Pancreas (tissue), 10 donors: ENCODE data around the gene SLC1A3. TPM values are rescaled to one million over a fixed set of nuclear protein-coding genes. Genes with fewer than 3 reads are reported as not detected.
"Not testable (repeated sequence)": the region's sequence is repeated elsewhere in the genome, so short reads cannot be mapped to it uniquely, and the experiment has no call there.

Experiments
- ATAC-seq, 4 donors: fragments of 200-7000 bp; cut with Tn5 transposase; one replicate each; pipeline versions ENCODE4 v1.8.0 to v1.9.1; 2020; ENCODE audit warnings: mild to moderate bottlenecking in 4 of 4, moderate library complexity in 4 of 4
- DNase-seq, 6 donors: peaks; one replicate each; pipeline ENCODE4 v3.0.0-alpha.2; 2020
- FAIRE-seq: peaks from 2 replicates; lab custom pipeline; 2012; peaks lifted over from hg19 to GRCh38; lab: Jason Lieb, UNC
- H3K27ac ChIP-seq, 4 donors: fragments of 200-600 bp; sonication (generic); 1 replicate in 3 of 4; 2 replicates in 1 of 4; pipeline versions ENCODE4 v1.5.0 to v1.8.0; 2020
- H3K27me3 ChIP-seq, 4 donors: fragments of 200-600 bp; one replicate each; pipeline ENCODE4 v1.8.0; 2021
- H3K36me3 ChIP-seq, 3 donors: fragments of 200-600 bp; sonication (generic) in 1 of 3; one replicate each; pipeline versions ENCODE4 v1.5.0 to v1.8.0; 2020 to 2021
- H3K4me1 ChIP-seq, 3 donors: fragments of 200-600 bp; one replicate each; pipeline ENCODE4 v1.8.0; 2021
- H3K4me3 ChIP-seq, 4 donors: fragments of 200-600 bp; sonication (generic) in 2 of 4; one replicate each; pipeline versions ENCODE4 v1.5.0 to v1.8.0; 2020 to 2021
- H3K9me3 ChIP-seq, 4 donors: fragments of 200-600 bp; one replicate each; pipeline ENCODE4 v1.8.0; 2021
- WGBS, 2 donors: extraction: QIAGEN DNeasy Blood & Tissue Kit; methylation state at CpG; one replicate each; pipeline ENCODE4 v1.1.7; 2013; 5-methylcytosine and 5-hydroxymethylcytosine counted together
- intact Hi-C, 3 donors: fragments of 100-400 bp; cut with DNase I; formaldehyde crosslinking; loops; one replicate each; pipeline versions ENCODE4 v1.11.1 to v1.14.2; 2022
- polyA plus RNA-seq, 2 donors: library from polyadenylated mRNA; stranded (reverse); fragments of 200-250 nt; gene quantifications; one replicate each; pipeline ENCODE4 v1.2.3, GENCODE V29; 2013
- total RNA-seq, 6 donors: library from RNA; stranded (reverse); fragmentation: NEBNext Ultra II Directional in 4 of 6; extraction: Animal tissue kit (Norgen Biotek cat#: 25700) in 4 of 6; gene quantifications; one replicate each; pipeline versions ENCODE4 v1.2.1 to v1.2.4, GENCODE V29; 2021 to 2023
- TF ChIP-seq, protein P1 (sequence below), 4 donors: fragments of 200-600 bp; sonication (generic) in 3 of 4; IDR thresholded peaks; one replicate each; pipeline versions ENCODE4 v1.5.0 to v1.8.0; 2021; ENCODE audit warnings: antibody characterized with exemption in 4 of 4
- donor health status: healthy with polysubstance abuse.
- donor health status: DM: no; HTN: no; CAD: no; lungs with moderate emphysema.
- donor health status: DM: no; HTN: no; CAD: no.
- donor health status: control.
- donor health status: control.
- donor health status: Bipolar disorder and iron deficiency.
- donor health status: DM: yes; HTN: yes; CAD: no.
- donor health status: DM: no; HTN: no; CAD: no.
- donor health status: DM: no; HTN: no; CAD: no.
- donor health status: DM: yes; HTN: yes; CAD: no.

SLC1A3 gene
- total and polyA plus RNA-seq, 8 donors: 0.87 to 21.0 (median 1.7) TPM

DNA sequence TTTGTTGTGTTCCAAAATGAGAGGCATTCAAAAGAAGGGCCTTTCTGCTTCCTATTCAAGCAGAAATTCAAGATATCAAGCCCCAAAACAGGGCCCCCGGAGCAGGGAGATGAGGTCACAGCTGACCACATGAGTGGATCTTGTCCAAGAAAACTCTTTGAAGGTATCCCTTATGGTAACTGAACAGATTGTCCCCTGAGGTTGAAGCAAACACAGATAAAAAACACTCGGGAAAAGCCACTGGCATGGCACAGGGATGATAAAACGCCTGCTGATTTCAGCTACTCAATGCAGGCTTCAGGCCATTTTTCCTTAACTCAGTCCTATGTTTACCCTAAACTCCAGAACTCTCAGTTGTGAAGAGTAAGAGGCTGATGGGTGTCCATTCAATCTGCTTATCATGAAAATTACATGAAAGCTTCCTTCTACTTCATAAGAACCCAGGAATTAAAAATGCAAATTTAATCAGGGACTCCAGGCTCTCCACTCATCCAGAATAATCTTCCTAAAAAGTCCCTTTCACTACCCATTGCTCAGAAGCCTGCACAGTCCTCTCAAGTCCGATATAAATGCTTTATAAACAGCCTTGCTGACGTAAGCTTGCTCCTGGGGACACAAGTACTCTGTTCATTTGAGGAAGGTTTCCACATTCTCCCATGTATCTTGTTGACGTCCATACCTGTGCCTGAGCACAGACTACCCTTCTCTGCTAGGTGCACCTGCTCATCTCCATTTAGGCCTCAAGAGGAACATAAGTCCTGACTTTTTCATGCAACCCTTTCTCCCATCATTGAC, 35.9 kb upstream of the SLC1A3 start:
- ATAC-seq: no peak
- Histone ChIP-seq H3K4me3 (no peak overlapping the region), H3K27me3 (no peaks in the 10 kb centered on the region), H3K36me3 (no peaks in the 10 kb centered on the region), H3K4me1 (no peaks in the 10 kb centered on the region), H3K27ac (no peak overlapping the region), H3K9me3 (no peaks in the 10 kb centered on the region)
- no peak for DNase-seq
- intact Hi-C loops: no loop called here
- TF ChIP-seq, protein P1, sequence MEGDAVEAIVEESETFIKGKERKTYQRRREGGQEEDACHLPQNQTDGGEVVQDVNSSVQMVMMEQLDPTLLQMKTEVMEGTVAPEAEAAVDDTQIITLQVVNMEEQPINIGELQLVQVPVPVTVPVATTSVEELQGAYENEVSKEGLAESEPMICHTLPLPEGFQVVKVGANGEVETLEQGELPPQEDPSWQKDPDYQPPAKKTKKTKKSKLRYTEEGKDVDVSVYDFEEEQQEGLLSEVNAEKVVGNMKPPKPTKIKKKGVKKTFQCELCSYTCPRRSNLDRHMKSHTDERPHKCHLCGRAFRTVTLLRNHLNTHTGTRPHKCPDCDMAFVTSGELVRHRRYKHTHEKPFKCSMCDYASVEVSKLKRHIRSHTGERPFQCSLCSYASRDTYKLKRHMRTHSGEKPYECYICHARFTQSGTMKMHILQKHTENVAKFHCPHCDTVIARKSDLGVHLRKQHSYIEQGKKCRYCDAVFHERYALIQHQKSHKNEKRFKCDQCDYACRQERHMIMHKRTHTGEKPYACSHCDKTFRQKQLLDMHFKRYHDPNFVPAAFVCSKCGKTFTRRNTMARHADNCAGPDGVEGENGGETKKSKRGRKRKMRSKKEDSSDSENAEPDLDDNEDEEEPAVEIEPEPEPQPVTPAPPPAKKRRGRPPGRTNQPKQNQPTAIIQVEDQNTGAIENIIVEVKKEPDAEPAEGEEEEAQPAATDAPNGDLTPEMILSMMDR (IDR thresholded peaks at IDR 0.05): no peak
- 51 to 63% methylated on average over 6 of the region's 6 CpGs for WGBS, 2 donors
- FAIRE-seq: no peak

DNA sequence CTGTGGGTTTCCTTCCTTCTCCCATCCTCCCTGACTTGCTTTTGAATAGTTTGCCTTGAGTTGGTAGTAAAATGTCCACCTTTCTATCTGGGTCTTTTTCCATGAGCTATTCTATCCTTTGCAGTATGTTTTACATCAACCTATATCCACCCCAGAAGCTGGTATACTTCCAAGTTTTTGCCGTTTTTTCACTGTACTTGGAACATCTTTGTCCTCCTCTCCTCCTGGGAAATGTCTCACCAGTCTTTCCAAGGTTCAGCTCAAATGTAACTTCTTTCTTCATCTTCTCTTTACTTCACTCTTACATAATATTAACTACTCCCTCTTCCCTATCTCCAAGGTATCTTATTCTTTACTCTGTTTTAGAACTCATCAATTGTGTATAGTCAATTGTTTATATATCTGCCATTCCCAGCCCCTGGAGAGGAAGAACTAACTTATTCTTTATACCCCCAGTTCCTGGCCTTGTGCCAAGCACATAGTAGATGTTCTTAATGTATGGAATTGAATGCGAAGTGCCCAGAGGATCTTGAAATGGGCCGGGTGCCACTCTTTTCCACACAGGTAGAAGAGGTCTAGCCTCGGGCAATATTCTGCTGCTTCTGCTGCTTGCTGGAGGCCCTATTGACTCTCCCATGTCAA, 34.9 kb upstream of the SLC1A3 start:
- no peaks in the 10 kb centered on the region for H3K27me3 ChIP-seq
- H3K9me3 ChIP-seq: no peaks in the 10 kb centered on the region
- H3K4me3 ChIP-seq: no peak overlapping the region
- H3K27ac ChIP-seq: no peak overlapping the region
- no peaks in the 10 kb centered on the region for H3K36me3 ChIP-seq
- 56 to 76% methylated on average over 4 of the region's 4 CpGs for WGBS, 2 donors
- FAIRE-seq (no peak), DNase-seq (no peak), ATAC-seq (no peak)
- H3K4me1 ChIP-seq: no peaks in the 10 kb centered on the region
- TF ChIP-seq, protein P1 (IDR thresholded peaks at IDR 0.05): no peak
- intact Hi-C loops: no loop called here

DNA sequence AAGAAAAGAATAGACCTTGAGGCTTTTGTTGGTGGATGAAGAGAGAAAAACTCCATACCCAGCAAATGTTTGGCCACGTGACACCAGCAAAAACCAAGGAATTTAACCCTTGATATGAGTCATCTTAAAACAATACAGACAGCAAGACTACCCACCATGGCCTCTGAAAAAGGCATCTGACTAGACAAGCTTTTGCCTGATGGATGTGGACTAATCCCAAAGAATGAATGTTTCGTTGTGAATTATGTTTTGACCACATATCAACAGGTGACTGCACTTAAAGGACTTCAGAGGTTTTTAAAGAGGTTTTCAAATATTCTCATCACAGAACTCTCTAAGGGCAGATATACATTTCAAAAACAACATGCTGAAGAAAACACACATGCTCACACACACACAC, 33.0 kb upstream of the SLC1A3 start:
- no peak for DNase-seq
- Histone ChIP-seq H3K9me3 (no peaks in the 10 kb centered on the region), H3K4me3 (no peak overlapping the region), H3K4me1 (no peaks in the 10 kb centered on the region), H3K27ac (no peak overlapping the region), H3K36me3 (no peaks in the 10 kb centered on the region), H3K27me3 (peaks cover 0 to 4% (median 0%) of the 10 kb centered on the region in 4 donors)
- no peak for FAIRE-seq
- WGBS, 2 donors: 52% methylated on average over 2 of the region's 2 CpGs
- TF ChIP-seq, protein P1 (IDR thresholded peaks at IDR 0.05): no peak
- intact Hi-C loops: no loop called here
- no peak for ATAC-seq

DNA sequence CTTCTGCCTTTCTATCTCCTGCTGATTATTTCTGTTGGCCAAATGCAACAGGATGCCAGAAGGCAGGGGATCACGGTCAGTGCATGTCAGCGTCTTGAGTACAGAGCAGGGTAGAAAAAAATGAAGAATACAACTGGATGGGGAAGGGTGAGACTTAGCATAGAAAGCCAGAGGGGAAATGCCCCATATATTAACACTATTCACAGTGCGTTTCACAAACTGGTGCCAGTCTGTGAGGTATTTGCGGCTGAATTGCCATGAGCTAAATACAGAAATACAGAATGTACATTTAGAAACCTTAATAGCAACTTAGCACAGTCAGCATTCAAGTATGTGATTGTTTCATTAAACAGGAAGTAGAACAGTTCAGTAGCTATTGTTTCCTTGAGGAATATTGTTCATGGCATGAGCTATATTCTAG, 31.0 kb upstream of the SLC1A3 start:
- H3K36me3 ChIP-seq: no peaks in the 10 kb centered on the region
- intact Hi-C loops: no loop called here
- H3K4me3 ChIP-seq: no peak overlapping the region
- no peak for DNase-seq
- no peak for ATAC-seq
- 68 to 72% methylated on average over 4 of the region's 4 CpGs for WGBS, 2 donors
- no peaks in the 10 kb centered on the region for H3K9me3 ChIP-seq
- no peaks in the 10 kb centered on the region for H3K4me1 ChIP-seq
- no peak overlapping the region for H3K27ac ChIP-seq
- peaks cover 0 to 5% (median 0%) of the 10 kb centered on the region in 4 donors for H3K27me3 ChIP-seq
- TF ChIP-seq, protein P1 (IDR thresholded peaks at IDR 0.05): no peak
- FAIRE-seq: no peak

DNA sequence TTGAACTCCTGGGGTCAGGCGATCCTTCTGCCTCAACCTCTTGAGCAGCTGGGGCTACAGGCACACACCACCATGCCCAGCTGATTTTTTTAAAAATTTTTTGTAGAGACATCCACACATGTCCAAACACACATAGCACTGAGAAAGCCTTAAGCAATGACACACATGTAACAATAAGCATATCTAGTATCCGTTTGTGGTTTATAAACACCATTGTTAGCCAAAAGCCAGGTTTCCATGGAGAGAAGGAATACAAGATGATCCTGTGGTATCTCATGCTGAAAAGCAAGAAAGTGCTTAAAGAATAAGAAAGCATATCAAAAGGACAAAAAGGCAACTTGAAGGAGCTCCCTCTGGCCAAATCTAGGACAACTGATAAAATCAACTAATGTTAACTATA, 29.7 kb upstream of the SLC1A3 start:
- H3K36me3 ChIP-seq: no peaks in the 10 kb centered on the region
- 59 to 63% methylated on average over 2 of the region's 2 CpGs for WGBS, 2 donors
- no peak for DNase-seq
- H3K27ac ChIP-seq: no peak overlapping the region
- TF ChIP-seq, protein P1 (IDR thresholded peaks at IDR 0.05): no peak
- H3K4me3 ChIP-seq: no peak overlapping the region
- FAIRE-seq: no peak
- H3K9me3 ChIP-seq: no peaks in the 10 kb centered on the region
- peaks cover 0 to 5% (median 0%) of the 10 kb centered on the region in 4 donors for H3K27me3 ChIP-seq
- no peaks in the 10 kb centered on the region for H3K4me1 ChIP-seq
- intact Hi-C loops: no loop called here
- ATAC-seq: no peak

DNA sequence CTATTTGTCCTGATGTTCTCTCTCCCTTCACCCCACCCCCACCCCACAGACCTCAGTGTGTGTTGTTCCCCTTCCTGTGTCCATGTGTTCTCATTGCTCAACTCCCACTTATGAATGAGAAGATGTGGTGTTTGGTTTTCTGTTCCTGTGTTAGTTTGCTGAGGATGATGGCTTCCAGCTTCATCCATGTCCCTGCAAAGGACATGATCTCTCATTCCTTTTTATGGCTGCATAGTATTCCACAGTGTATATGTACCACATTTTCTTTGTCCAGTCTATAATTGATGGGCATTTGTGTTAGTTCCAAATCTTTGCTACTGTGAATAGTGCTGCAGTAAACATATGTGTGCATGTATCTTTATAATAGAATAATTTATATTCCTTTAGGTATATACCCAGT, 26.5 kb upstream of the SLC1A3 start:
- ATAC-seq, H3K4me3 ChIP-seq, H3K27ac ChIP-seq, DNase-seq, H3K36me3 ChIP-seq, H3K27me3 ChIP-seq, intact Hi-C loops, H3K4me1 ChIP-seq, FAIRE-seq, H3K9me3 ChIP-seq: not testable (repeated sequence)
